K562 (cell line): ENCODE measurements around the gene SLC12A6. TPM values are rescaled to one million over a fixed set of nuclear protein-coding genes. Genes with fewer than 3 reads are reported as not detected.

ENCODE experiments used
- ATAC-seq: fragments of 200-7000 bp; cut with Tn5 transposase; 3 replicates; pipeline ENCODE4 v1.9.1; 2020; ENCODE audit warnings: moderate library complexity
- BruUV-seq: library from RNA; stranded (reverse); fragments of 400-500 nt; replicated peaks from 2 replicates; lab custom pipeline; 2021; lab: Mats Ljungman, UMichigan
- CTCF ChIA-PET: fragments of 300-600 bp; formaldehyde crosslinking; extraction: SDS; loops from one replicate; lab custom pipeline; 2021; ENCODE audit warnings: low intra/inter-chr PET ratio; lab: Yijun Ruan, JAX
- POLR2A ChIA-PET: fragments of 300-600, 350-650 bp; sonication (Branson Sonifier 250); formaldehyde crosslinking; extraction: SDS; loops from one replicate; lab custom pipeline; 2021; ENCODE audit warnings: antibody characterized with exemption, inconsistent platforms; lab: Yijun Ruan, JAX
- DNase-seq, 4 experiments: peaks; one replicate each; pipeline versions ENCODE4 v3.0.0 to v3.0.0-alpha.2; 2011 to 2018; ENCODE audit warnings: low spot score in 3 of 4, mixed read lengths in 3 of 4; ENCODE audit errors: extremely low read depth in 1 of 4
- FAIRE-seq: peaks from 2 replicates; lab custom pipeline; 2011; peaks lifted over from hg19 to GRCh38; lab: Jason Lieb, UNC
- H2AFZ ChIP-seq: 2 replicates; pipeline ENCODE4 v1.6.0; 2011; ENCODE audit warnings: low read depth, low read length, control low read depth, inconsistent platforms
- H3K27ac ChIP-seq: fragments of 200-600 bp; 3 replicates; pipeline ENCODE4 v1.8.0; 2011; ENCODE audit warnings: low read depth, mild to moderate bottlenecking, control low read depth, inconsistent platforms, low read length, moderate library complexity, mixed read lengths; ENCODE audit errors: extremely low read depth
- H3K27me3 ChIP-seq, 2 experiments: fragments of 300-600 bp in 1 of 2; 2 replicates in 1 of 2; 3 replicates in 1 of 2; pipeline versions ENCODE4 v1.6.0 to v1.8.0; 2011; ENCODE audit warnings: inconsistent platforms in 2 of 2, low read length in 2 of 2, mild to moderate bottlenecking in 1 of 2, mixed read lengths in 1 of 2, moderate library complexity in 1 of 2; ENCODE audit not compliant: control insufficient read depth in 2 of 2, insufficient read depth in 2 of 2
- H3K36me3 ChIP-seq: fragments of 300-600 bp; 3 replicates; pipeline ENCODE4 v1.8.0; 2011; ENCODE audit warnings: mild to moderate bottlenecking, low read length, inconsistent platforms; ENCODE audit not compliant: control insufficient read depth, insufficient read depth
- H3K4me1 ChIP-seq, 2 experiments: fragments of 200-600 bp in 1 of 2; replicated peaks in 1 of 2; 2 replicates in 1 of 2; 3 replicates in 1 of 2; pipeline versions ENCODE4 v1.5.1 to v1.8.0; 2011; ENCODE audit warnings: inconsistent platforms in 2 of 2, low read length in 2 of 2, mild to moderate bottlenecking in 1 of 2, mixed read lengths in 1 of 2, moderate library complexity in 1 of 2; ENCODE audit not compliant: control insufficient read depth in 2 of 2, insufficient read depth in 2 of 2
- H3K4me2 ChIP-seq: 2 replicates; pipeline ENCODE4 v1.6.1; 2011; ENCODE audit warnings: low read length, control low read depth, inconsistent platforms, mixed read lengths; ENCODE audit not compliant: insufficient read depth
- H3K4me3 ChIP-seq: fragments of 200-600 bp; sonication (generic), shearing (Covaris generic); 2 replicates; pipeline ENCODE4 v1.5.1; 2016; ENCODE audit warnings: control low read depth, inconsistent platforms
- H3K79me2 ChIP-seq: fragments of 200-600 bp; 3 replicates; pipeline ENCODE4 v1.8.0; 2011; ENCODE audit warnings: low read length, inconsistent platforms; ENCODE audit not compliant: control insufficient read depth, insufficient read depth
- H3K9ac ChIP-seq, 2 experiments: 2 replicates each; pipeline versions ENCODE4 v1.6.0 to v1.6.1; 2011; ENCODE audit warnings: low read depth in 2 of 2, low read length in 2 of 2, control low read depth in 1 of 2, inconsistent platforms in 1 of 2, mild to moderate bottlenecking in 1 of 2, mixed read lengths in 1 of 2; ENCODE audit not compliant: insufficient read depth in 1 of 2
- H3K9me1 ChIP-seq: one replicate; pipeline ENCODE4 v1.6.0; 2011; ENCODE audit warnings: inconsistent platforms, mild to moderate bottlenecking, low read length, moderate library complexity; ENCODE audit not compliant: control insufficient read depth, insufficient read depth
- H3K9me3 ChIP-seq: replicated peaks from 2 replicates; pipeline ENCODE4 v1.5.1; 2011; ENCODE audit warnings: low read depth, low read length, inconsistent platforms; ENCODE audit not compliant: control insufficient read depth, insufficient read depth
- H4K20me1 ChIP-seq: replicated peaks from 2 replicates; pipeline ENCODE4 v1.6.1; 2011; ENCODE audit warnings: low read length, inconsistent platforms, mixed read lengths; ENCODE audit not compliant: control insufficient read depth, insufficient read depth
- GTF2B ChIP-seq: IDR thresholded peaks from 2 replicates; pipeline ENCODE4 v1.6.1; 2011; ENCODE audit not compliant: insufficient read length; ENCODE audit errors: extremely low read depth
- HNRNPLL ChIP-seq: fragments of 200-400 bp; formaldehyde crosslinking; IDR thresholded peaks from 2 replicates; pipeline ENCODE4 v1.6.1; 2017; ENCODE audit warnings: low read length, low read depth, mild to moderate bottlenecking; ENCODE audit not compliant: poor library complexity, severe bottlenecking
- POLR2H ChIP-seq: IDR thresholded peaks from 2 replicates; pipeline ENCODE4 v1.6.1; 2016; ENCODE audit warnings: missing genetic modification characterization, low read depth, mild to moderate bottlenecking, control low read depth, missing compliant biosample characterization, moderate library complexity
- POLR3A ChIP-seq: IDR thresholded peaks from 2 replicates; pipeline ENCODE4 v1.6.1; 2011; ENCODE audit warnings: borderline replicate concordance, mild to moderate bottlenecking, moderate library complexity; ENCODE audit not compliant: insufficient read length, insufficient read depth; ENCODE audit errors: extremely low read depth
- SIX5 ChIP-seq, 2 experiments: IDR thresholded peaks; 2 replicates each; pipeline ENCODE4 v1.6.1; 2011; ENCODE audit warnings: low read length in 2 of 2, borderline replicate concordance in 1 of 2, low read depth in 1 of 2, mild to moderate bottlenecking in 1 of 2, moderate library complexity in 1 of 2; ENCODE audit not compliant: insufficient read depth in 1 of 2
- ZNF253 ChIP-seq: fragments of 250-450 bp; sonication (Bioruptor Pico); conservative IDR thresholded peaks from 2 replicates; pipeline ENCODE4 v1.6.1; 2021; ENCODE audit warnings: mild to moderate bottlenecking
- ZNF695 ChIP-seq: fragments of 450-650 bp; formaldehyde crosslinking; IDR thresholded peaks from 2 replicates; pipeline ENCODE4 v1.4.0; 2020; ENCODE audit warnings: mild to moderate bottlenecking, moderate library complexity
- WGBS: fragments of 100-300 bp; shearing (Covaris generic); methylation state at CpG from one replicate; pipeline ENCODE4 v1.1.6; 2016; ENCODE audit warnings: low coverage, mixed read lengths; ENCODE audit not compliant: insufficient coverage; ENCODE audit errors: missing lambda C conversion rate; 5-methylcytosine and 5-hydroxymethylcytosine counted together
- in situ Hi-C: fragments of 300-500 bp; cut with MboI; formaldehyde crosslinking; loops from 4 replicates; pipeline ENCODE4 v1.15.0; 2018; ENCODE audit warnings: inconsistent platforms, mixed read lengths
- intact Hi-C: fragments of 100-400 bp; cut with micrococcal nuclease; formaldehyde crosslinking; loops from 2 replicates; pipeline ENCODE4 v1.14.2; 2022
- polyA plus RNA-seq, 8 experiments: library from polyadenylated mRNA; depleted of rRNA in 4 of 8; stranded (reverse) in 5 of 8; unstranded in 3 of 8; fragments of >200 nt; fragmentation: Nextera tagmentation in 2 of 8; fragmentation: Illumina TruSeq in 1 of 8; extraction: Ambion mirVana in 2 of 8; extraction: Trizol in 1 of 8; gene quantifications; 2 replicates each; pipeline versions ENCODE4 v1.2.1 to v1.2.3, GENCODE V29; 2011 to 2014; ENCODE audit warnings: inconsistent platforms in 1 of 8, missing spikeins in 1 of 8
- total RNA-seq, 7 experiments: library from RNA; depleted of rRNA in 6 of 7; stranded (reverse); fragments of >200 nt in 6 of 7; fragmentation: Illumina TruSeq in 2 of 7; extraction: Trizol in 2 of 7; gene quantifications; 2 replicates each; pipeline versions ENCODE4 v1.2.1 to v1.2.3, GENCODE V29; 2011 to 2021; ENCODE audit warnings: low replicate concordance in 1 of 7
- TF ChIP-seq, protein P1 (sequence below): sonication (generic); formaldehyde crosslinking; IDR thresholded peaks from 2 replicates; pipeline ENCODE4 v1.8.0; 2022; ENCODE audit warnings: missing genetic modification reagents, mild to moderate bottlenecking, borderline replicate concordance
- TF ChIP-seq, protein P2 (sequence below): sonication (generic); formaldehyde crosslinking; IDR thresholded peaks from 2 replicates; pipeline ENCODE4 v1.8.0; 2022; ENCODE audit warnings: mild to moderate bottlenecking, missing genetic modification reagents, borderline replicate concordance
- TF ChIP-seq, protein P3 (sequence below): fragments of 250-450 bp; sonication (Bioruptor Pico); IDR thresholded peaks from 2 replicates; pipeline ENCODE4 v1.4.0; 2020; ENCODE audit warnings: mild to moderate bottlenecking, moderate library complexity

The SLC12A6 gene
- total and polyA plus RNA-seq, 9 of the 15 experiments (the other 6 are each of a cell fraction or from before 2014, with no cell fraction given): 1.4 to 16.4 (median 6.7) TPM

DNA sequence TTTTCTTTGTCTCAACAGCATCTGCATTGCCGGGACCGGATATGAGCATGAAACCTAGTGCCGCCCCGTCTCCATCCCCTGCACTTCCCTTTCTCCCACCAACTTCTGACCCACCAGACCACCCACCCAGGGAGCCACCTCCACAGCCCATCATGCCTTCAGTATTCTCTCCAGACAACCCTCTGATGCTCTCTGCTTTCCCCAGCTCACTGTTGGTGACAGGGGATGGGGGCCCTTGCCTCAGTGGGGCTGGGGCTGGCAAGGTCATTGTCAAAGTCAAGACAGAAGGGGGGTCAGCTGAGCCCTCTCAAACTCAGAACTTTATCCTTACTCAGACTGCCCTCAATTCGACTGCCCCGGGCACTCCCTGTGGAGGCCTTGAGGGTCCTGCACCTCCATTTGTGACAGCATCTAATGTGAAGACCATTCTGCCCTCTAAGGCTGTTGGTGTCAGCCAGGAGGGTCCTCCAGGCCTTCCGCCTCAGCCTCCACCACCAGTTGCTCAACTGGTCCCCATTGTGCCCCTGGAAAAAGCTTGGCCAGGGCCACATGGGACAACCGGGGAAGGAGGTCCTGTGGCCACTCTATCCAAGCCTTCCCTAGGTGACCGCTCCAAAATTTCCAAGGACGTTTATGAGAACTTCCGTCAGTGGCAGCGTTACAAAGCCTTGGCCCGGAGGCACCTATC lies 10.5 kb upstream of the SLC12A6 start:
- H3K9me1 ChIP-seq: no peaks in the 10 kb centered on the region
- H2AFZ ChIP-seq: no peak overlapping the region
- peaks cover 4% of the 10 kb centered on the region for H3K9me3 ChIP-seq
- DNase-seq: no peak
- H3K36me3 ChIP-seq: no peaks in the 10 kb centered on the region
- intact Hi-C loops: no loop called here
- ATAC-seq: no peak
- BruUV-seq: no TSS peak
- H3K4me3 ChIP-seq: no peak overlapping the region
- no peak overlapping the region for H3K27ac ChIP-seq
- 0 out of 4 replicates have a peak overlapping the region, but pooled peaks of 1 of the 2 experiments have one; percentile 27 for H3K9ac ChIP-seq
- in situ Hi-C loops: no loop called here
- CTCF ChIA-PET: no interaction called here
- no peak for FAIRE-seq
- 18% methylated on average over 10 of the region's 13 CpGs for WGBS
- no peaks in the 10 kb centered on the region; a peak in 1 of 5 replicates for H3K4me1 ChIP-seq
- H3K4me2 ChIP-seq: no peak overlapping the region
- POLR2A ChIA-PET: interaction anchor here (0.6 to 1.7 kb wide), 2 partner anchors 12 to 19 kb away, joined by 3 to 4 read pairs; no protein-coding TSS in a partner anchor
- peaks cover 1% of the 10 kb centered on the region; the same call in 1 of the 3 replicates for H3K79me2 ChIP-seq
- H4K20me1 ChIP-seq: no peaks in the 10 kb centered on the region
- peaks cover 12 to 18% of the 10 kb centered on the region in 2 experiments for H3K27me3 ChIP-seq
- TF ChIP-seq POLR2H (tag) (no peak), POLR3A (no peak), ZNF253 (no peak), HNRNPLL (no peak), ZNF695 (CRISPR knock-in tag) (no peak), SIX5 (IDR thresholded peaks at IDR 0.05; ENCODE audit: borderline replicate concordance in 1 of 2, insufficient read depth in 1 of 2, low read depth in 1 of 2, low read length in 2 of 2) (no peak), GTF2B (no peak)
- TF ChIP-seq, protein P1, sequence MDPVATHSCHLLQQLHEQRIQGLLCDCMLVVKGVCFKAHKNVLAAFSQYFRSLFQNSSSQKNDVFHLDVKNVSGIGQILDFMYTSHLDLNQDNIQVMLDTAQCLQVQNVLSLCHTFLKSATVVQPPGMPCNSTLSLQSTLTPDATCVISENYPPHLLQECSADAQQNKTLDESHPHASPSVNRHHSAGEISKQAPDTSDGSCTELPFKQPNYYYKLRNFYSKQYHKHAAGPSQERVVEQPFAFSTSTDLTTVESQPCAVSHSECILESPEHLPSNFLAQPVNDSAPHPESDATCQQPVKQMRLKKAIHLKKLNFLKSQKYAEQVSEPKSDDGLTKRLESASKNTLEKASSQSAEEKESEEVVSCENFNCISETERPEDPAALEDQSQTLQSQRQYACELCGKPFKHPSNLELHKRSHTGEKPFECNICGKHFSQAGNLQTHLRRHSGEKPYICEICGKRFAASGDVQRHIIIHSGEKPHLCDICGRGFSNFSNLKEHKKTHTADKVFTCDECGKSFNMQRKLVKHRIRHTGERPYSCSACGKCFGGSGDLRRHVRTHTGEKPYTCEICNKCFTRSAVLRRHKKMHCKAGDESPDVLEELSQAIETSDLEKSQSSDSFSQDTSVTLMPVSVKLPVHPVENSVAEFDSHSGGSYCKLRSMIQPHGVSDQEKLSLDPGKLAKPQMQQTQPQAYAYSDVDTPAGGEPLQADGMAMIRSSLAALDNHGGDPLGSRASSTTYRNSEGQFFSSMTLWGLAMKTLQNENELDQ (CRISPR knock-in tag): no peak
- TF ChIP-seq, protein P2, sequence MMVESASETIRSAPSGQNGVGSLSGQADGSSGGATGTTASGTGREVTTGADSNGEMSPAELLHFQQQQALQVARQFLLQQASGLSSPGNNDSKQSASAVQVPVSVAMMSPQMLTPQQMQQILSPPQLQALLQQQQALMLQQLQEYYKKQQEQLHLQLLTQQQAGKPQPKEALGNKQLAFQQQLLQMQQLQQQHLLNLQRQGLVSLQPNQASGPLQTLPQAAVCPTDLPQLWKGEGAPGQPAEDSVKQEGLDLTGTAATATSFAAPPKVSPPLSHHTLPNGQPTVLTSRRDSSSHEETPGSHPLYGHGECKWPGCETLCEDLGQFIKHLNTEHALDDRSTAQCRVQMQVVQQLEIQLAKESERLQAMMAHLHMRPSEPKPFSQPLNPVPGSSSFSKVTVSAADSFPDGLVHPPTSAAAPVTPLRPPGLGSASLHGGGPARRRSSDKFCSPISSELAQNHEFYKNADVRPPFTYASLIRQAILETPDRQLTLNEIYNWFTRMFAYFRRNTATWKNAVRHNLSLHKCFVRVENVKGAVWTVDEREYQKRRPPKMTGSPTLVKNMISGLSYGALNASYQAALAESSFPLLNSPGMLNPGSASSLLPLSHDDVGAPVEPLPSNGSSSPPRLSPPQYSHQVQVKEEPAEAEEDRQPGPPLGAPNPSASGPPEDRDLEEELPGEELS (CRISPR knock-in tag): no peak
- TF ChIP-seq, protein P3, sequence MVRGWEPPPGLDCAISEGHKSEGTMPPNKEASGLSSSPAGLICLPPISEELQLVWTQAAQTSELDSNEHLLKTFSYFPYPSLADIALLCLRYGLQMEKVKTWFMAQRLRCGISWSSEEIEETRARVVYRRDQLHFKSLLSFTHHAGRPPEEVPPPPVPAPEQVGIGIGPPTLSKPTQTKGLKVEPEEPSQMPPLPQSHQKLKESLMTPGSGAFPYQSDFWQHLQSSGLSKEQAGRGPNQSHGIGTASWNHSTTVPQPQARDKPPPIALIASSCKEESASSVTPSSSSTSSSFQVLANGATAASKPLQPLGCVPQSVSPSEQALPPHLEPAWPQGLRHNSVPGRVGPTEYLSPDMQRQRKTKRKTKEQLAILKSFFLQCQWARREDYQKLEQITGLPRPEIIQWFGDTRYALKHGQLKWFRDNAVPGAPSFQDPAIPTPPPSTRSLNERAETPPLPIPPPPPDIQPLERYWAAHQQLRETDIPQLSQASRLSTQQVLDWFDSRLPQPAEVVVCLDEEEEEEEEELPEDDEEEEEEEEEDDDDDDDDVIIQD (CRISPR knock-in tag): no peak
